Osteocyte (in vitro differentiated cells): ENCODE results near the gene RMC1. TPM values are rescaled to one million over a fixed set of nuclear protein-coding genes. Genes with fewer than 3 reads are reported as not detected.

Experiments used
- DNase-seq: peaks from one replicate; pipeline ENCODE4 v3.0.0; 2021; ENCODE audit warnings: mixed read lengths; ENCODE audit not compliant: unreplicated experiment; ENCODE audit errors: extremely low spot score
- H3K27ac Mint-ChIP-seq: one replicate; pipeline ENCODE4 v1.8.0; 2021; ENCODE audit warnings: mild to moderate bottlenecking, mixed read lengths; ENCODE audit not compliant: unreplicated experiment
- H3K27me3 Mint-ChIP-seq: one replicate; pipeline ENCODE4 v1.8.0; 2021; ENCODE audit warnings: mixed read lengths; ENCODE audit not compliant: unreplicated experiment
- H3K36me3 Mint-ChIP-seq: one replicate; pipeline ENCODE4 v1.8.0; 2021; ENCODE audit warnings: mixed read lengths; ENCODE audit not compliant: unreplicated experiment
- H3K4me1 Mint-ChIP-seq: one replicate; pipeline ENCODE4 v1.8.0; 2021; ENCODE audit warnings: mixed read lengths; ENCODE audit not compliant: unreplicated experiment
- H3K4me3 Mint-ChIP-seq: one replicate; pipeline ENCODE4 v1.8.0; 2021; ENCODE audit warnings: mild to moderate bottlenecking, moderate library complexity, mixed read lengths; ENCODE audit not compliant: unreplicated experiment
- H3K9me3 Mint-ChIP-seq: one replicate; pipeline ENCODE4 v1.8.0; 2021; ENCODE audit warnings: mixed read lengths; ENCODE audit not compliant: unreplicated experiment
- total RNA-seq: library from RNA; stranded (reverse); gene quantifications from 2 replicates; pipeline ENCODE4 v1.2.1, GENCODE V29; 2021
- TF ChIP-seq, protein P1 (sequence below): fragments of 200-600 bp; sonication (generic); IDR thresholded peaks from 2 replicates; pipeline ENCODE4 v1.5.0; 2021; ENCODE audit warnings: antibody characterized with exemption, mild to moderate bottlenecking, moderate library complexity

Gene RMC1
- total RNA-seq, 1 donor from 2014 or later: 25.5 TPM

DNA sequence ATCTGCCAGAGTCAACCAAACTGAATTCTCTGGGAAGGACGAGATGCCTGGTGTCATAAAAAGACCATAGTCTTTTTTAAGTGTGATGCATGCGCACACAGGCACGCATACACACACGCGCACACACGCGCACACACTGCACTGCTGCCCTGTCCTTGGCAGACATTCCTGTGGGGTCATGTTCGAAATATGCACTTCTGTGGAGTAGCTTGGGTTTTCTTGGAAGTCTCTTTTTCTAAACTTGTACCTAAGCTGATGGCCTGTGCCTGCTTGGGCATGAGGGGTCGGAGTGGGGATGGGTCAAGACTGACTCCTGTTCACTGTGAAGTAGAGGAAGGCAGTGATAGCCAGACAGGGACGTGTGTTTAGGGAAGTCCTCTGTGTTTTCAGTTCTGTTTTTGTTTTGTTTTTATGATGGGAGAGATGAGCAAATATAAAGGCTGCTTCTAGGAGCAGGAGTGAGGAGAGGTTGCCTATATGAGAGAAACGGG, 4.0 kb upstream of the RMC1 start:
- Mint-ChIP-seq H3K27me3 (no peaks in the 10 kb centered on the region), H3K4me1 (peaks cover 13% of the 10 kb centered on the region), H3K9me3 (no peaks in the 10 kb centered on the region), H3K4me3 (no peak overlapping the region), H3K36me3 (no peaks in the 10 kb centered on the region), H3K27ac (no peak overlapping the region)
- TF ChIP-seq, protein P1, sequence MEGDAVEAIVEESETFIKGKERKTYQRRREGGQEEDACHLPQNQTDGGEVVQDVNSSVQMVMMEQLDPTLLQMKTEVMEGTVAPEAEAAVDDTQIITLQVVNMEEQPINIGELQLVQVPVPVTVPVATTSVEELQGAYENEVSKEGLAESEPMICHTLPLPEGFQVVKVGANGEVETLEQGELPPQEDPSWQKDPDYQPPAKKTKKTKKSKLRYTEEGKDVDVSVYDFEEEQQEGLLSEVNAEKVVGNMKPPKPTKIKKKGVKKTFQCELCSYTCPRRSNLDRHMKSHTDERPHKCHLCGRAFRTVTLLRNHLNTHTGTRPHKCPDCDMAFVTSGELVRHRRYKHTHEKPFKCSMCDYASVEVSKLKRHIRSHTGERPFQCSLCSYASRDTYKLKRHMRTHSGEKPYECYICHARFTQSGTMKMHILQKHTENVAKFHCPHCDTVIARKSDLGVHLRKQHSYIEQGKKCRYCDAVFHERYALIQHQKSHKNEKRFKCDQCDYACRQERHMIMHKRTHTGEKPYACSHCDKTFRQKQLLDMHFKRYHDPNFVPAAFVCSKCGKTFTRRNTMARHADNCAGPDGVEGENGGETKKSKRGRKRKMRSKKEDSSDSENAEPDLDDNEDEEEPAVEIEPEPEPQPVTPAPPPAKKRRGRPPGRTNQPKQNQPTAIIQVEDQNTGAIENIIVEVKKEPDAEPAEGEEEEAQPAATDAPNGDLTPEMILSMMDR: no peak
- DNase-seq: no peak

DNA sequence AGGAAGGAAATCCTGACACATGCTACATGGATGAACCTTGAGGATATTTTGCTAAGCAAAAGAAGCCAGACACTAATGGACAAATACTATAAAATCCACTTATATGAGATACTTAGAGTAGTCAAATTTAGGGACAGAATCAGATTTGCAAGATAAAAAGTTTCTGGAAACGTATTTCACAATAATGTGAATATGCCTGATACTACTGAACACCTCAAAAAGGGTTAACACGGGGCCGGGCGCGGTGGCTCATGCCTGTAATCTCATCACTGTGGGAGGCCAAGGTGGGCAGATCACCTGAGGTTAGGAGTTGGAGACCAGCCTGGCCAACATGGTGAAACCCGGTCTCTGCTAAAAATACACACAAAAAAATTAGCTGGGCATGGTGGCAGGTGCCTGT, 1.7 kb upstream of the RMC1 start:
- peaks cover 24% of the 10 kb centered on the region for H3K4me1 Mint-ChIP-seq
- TF ChIP-seq, protein P1: no peak
- no peak overlapping the region for H3K27ac Mint-ChIP-seq
- no peaks in the 10 kb centered on the region for H3K9me3 Mint-ChIP-seq
- DNase-seq: no peak
- H3K27me3 Mint-ChIP-seq: no peaks in the 10 kb centered on the region
- H3K36me3 Mint-ChIP-seq: no peaks in the 10 kb centered on the region
- no peak overlapping the region for H3K4me3 Mint-ChIP-seq

DNA sequence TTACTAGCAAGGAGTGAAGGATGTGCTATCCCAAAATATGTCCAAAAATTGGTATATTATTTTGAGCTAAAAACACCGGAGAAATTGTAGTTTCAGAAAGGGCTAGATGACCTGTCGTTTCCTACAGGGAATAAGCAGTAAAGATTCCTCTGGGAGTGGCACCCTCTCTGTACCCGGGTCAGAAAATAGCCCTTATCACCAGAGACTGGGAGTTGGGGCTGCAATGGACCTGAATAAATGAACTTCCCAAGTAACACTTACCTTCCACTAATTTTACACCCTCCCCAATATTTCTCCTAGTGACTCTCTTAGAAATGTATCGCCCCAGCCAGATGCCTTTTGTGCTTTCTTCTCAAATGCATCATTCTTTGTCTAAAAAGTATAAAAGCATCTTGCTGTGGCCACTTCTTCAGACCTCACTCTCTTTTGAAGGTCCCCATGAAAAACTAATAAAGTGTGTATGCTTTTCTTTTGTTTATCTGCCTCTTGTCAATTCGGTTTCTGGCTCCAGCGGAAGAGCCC, 734 bp upstream of the RMC1 start:
- no peaks in the 10 kb centered on the region for H3K27me3 Mint-ChIP-seq
- peak overlapping the region; percentile 78 for H3K27ac Mint-ChIP-seq
- H3K9me3 Mint-ChIP-seq: no peaks in the 10 kb centered on the region

DNA sequence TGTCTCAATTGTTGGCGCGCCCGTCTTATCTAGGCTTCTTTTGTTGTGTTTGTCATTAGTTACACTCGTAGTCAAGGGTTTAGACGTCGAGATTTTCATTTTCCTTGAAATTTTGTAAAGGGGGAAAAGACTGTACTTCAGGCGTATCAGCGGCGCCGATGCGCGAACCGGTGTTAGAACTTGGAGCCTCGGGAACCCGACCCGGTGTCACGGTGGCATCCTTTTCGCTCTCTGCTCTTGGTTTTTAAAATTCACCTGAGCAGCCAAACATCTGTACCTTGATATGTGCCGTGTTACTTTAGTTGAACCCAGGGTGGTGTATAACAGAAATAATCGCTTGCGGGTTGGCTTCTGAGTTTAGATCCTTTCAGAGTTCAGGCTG, 643 bp downstream of the RMC1 start:
- TF ChIP-seq, protein P1: no peak
- Mint-ChIP-seq H3K27me3 (no peaks in the 10 kb centered on the region), H3K36me3 (peaks cover 9% of the 10 kb centered on the region), H3K27ac (peak overlapping the region; percentile 71), H3K4me3 (peak overlapping the region; percentile 95), H3K4me1 (peaks cover 24% of the 10 kb centered on the region), H3K9me3 (no peaks in the 10 kb centered on the region)
- DNase-seq: no peak

More for the DNA sequence above, 734 bp upstream of the RMC1 start:
- TF ChIP-seq, protein P1: no peak
- Mint-ChIP-seq H3K4me1 (peaks cover 24% of the 10 kb centered on the region), H3K4me3 (peak overlapping the region; percentile 79), H3K36me3 (peaks cover 4% of the 10 kb centered on the region)
- no peak for DNase-seq

DNA sequence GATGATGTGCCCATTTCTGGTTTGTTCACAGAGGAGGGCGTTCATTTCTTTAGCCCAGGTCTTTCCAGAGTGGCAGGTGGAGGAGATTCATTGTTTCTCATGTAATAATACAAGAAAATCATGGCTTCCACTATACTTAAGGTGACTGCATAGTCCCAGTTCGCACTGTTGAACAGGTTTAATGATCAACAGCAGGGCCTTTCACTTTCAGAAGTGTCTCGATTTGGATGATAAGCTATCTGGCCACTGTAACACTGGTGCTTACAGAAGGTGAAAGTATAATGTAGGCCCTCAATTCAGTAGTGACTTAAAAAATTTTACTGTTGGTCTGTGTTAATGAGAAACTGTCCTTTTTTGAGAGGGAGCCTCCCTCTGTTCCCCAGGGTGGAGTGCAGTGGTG, 1.4 kb downstream of the RMC1 start:
- H3K27ac Mint-ChIP-seq: no peak overlapping the region
- TF ChIP-seq, protein P1: no peak
- DNase-seq: no peak
- H3K27me3 Mint-ChIP-seq: no peaks in the 10 kb centered on the region
- no peaks in the 10 kb centered on the region for H3K9me3 Mint-ChIP-seq
- H3K4me1 Mint-ChIP-seq: peaks cover 24% of the 10 kb centered on the region
- H3K4me3 Mint-ChIP-seq: peak overlapping the region; percentile 95
- H3K36me3 Mint-ChIP-seq: peaks cover 9% of the 10 kb centered on the region
